ENCODE measurements around the gene EIF4E.
"Not testable (repeated sequence)": the region's sequence is repeated elsewhere in the genome, so short reads cannot be mapped to it uniquely, and the experiment has no call there.

EIF4E gene

DNA sequence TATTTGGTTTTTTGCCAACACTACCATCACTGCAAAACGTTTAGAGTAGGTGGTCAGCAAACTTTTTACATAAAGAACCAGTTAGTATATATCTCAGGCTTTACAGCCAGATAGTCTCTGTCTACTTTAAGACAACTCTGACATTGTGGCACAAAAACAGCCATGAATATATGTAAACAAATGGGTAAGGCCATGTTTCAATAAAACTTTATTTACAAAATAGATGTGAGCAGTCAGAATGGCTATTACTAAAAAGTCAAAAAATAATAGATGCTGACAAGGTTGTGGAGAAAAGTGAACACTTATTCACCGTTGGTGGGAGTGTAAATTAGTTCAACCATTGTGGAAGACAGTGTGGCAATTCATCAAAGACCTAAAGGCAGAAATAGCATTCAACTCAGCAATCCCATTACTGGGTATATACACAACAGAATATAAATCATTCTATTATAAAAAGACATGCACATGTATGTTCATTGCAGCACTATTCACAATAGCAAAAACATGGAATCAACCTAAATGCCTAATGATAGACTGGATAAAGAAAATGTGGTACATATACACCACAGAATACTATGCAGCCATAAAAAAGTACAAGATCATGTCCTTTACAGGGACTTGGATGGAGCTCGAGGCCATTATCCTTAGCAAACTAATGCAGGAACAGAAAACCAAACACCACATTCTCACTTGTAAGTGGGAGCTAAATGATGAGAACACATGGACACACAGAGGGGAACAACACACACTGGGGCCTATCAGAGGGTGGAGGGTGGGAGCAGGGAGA lies 56.6 kb downstream of the EIF4E start:
- not testable (repeated sequence) for DNase-seq

DNA sequence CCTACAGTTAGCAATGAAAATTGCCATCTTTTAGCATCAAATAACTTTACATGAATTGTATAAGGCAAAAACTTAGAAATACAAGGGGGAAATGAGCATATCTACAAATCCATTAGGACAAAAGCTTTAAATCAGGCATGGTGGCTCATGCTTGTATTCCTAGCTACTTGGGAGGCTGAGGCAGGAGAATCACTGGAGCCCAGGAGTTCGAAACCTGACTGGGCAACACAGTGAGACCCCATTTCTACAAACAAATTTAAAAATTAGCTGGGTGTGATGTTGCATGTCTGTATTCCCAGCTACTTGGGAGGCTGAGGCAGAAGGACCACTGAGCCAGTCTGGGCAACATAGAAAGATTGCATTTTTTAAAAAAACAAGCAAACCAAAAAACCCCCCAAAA lies 61.3 kb downstream of the EIF4E start:
- no peak for DNase-seq

DNA sequence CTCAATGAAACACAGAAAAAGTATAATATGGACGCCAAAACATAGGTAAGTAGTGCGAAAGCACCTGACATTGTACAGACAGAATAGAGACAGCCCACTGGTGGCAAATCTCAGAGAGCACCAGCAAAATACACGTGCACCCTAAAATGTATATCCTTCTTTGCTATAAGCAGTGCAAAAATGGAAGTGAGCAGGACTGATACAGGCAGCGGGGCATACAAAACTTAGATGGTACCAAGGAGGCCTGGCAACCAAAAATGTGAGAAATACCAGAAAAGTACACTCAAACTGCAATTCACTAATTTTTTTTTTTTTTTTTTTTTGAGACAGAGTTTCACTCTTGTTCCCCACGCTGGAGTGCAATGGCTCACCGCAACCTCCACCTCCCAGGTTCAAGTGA lies 63.9 kb downstream of the EIF4E start:
- DNase-seq: no peak

DNA sequence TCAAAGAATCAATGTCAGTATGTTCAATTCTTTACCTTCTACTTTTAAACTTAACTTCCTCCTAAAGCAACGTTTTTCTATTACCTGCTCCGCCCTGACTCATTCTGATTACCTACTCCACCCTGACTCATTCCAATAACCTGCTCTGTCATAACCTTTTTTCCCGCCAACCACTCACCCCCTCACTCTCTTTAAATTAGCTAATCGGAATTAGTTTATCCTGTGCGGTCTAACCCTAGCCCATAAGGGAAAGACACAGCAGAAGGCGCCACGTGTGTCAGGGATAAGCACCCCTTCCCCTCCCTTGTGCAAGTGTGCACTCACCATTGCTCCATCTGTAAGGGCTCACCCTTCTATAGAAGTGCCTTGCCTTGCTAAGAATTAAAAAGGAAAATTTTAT lies 64.4 kb downstream of the EIF4E start:
- no peak for DNase-seq

DNA sequence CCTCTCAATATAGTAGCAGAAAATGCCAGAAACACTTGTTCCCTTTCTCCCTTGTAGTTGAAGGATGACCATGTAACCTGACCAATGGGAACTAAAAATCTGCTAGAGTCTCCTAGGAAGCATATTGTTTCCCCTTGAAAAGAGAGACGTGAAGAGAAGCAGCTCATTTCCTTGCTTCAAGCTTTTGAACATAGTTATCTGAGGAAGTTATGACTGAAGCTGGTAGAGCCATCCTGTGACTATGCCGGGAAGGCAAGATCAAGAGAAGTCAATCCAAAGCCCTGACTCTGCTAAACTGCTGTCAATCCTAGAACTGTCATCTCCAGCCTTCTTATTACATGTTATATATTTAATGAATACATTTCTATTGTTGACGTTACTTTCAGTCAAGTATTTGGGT lies 66.6 kb downstream of the EIF4E start:
- no peak for DNase-seq

DNA sequence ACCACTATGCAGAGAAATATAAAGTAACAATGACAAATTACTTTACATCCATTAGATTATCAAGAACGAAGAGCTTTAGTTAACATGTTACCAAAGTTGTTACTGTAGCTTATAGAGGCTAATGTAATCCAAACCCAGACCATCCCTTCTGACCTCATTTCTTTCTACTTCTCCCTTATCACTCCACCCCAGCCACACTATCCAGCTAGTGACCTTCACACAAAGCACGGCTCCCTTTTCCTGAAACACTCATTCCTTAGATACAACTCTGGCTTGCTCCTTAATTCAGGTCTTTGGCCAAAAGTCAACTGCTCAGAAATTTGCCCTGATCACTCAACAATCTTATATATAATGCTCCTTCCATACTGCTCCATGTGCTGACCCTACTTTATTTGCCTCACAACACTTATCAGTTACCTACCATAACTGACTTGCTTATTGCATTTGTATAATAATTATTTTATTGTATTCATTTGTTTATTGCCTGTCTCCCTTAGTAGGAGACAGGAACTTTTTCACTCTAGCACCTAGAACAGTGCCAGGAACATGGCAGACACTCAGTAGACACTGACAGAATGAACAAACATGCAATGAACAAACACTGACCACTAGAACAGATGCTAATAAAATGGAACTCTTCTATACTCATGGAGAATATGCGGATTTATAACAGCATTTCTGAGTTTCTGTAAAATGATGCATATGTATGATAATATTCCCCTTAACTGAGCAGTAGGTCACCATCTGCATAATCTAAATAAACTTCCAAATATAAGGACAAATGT lies 67.6 kb downstream of the EIF4E start:
- no peak for DNase-seq

DNA sequence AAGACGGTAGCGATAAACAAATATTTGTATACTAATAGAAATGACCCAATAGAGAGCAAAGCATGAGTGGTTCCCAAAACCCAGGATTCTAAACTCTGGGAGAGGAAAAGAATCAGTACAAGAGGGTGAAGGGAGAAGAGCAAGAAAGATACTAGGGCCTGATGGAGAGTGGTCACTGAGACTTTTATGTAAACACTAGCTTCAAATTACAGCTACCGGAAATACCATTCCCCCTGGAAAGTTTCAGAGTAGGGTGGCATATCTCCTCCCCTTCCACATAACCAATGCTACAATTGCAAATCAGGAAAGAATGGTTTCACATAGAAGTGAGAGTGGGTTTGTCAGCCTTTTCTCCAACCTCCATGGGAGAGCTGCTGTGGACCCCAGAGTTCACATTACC lies 77.1 kb downstream of the EIF4E start:
- no peak for DNase-seq

DNA sequence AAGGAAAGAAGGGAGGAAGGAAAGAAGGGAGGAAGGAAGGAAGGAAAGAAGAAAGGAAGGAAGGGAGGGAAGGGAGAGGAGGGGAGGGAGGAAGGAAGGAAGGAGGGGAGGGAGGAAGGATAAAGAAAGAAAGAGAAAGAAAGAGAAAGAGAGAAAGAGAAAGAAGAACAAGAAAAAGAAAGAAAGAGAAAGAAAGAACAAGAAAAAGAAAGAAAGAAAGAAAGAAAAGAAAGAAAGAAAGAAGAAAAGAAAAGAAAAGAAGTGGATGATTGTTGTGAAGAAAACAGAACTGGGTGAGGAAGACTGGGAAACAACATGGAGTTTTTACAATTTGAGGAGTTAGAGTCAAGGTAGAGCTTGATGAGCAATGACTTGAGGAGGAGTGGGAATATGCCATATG lies 78.0 kb downstream of the EIF4E start:
- no peak for DNase-seq

DNA sequence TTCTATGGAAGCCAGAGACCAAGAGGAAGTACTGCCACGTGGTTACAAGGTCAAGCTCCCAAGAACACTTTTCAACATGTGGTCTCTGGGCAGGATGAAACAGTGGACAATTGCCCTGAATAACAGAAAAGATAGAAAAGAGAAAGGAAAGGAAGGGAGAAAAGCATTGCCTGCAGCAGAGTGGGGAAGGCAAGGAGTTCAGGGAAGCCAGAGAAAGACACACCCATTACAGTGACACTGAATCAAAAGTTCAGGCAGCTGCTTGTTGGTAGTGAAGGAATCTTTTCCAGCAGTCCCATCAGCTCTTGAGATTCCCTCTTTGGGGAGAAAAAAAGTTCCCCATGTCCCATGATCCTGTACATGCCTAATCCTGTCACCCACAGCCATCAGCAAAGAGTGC lies 80.5 kb downstream of the EIF4E start:
- DNase-seq: no peak

DNA sequence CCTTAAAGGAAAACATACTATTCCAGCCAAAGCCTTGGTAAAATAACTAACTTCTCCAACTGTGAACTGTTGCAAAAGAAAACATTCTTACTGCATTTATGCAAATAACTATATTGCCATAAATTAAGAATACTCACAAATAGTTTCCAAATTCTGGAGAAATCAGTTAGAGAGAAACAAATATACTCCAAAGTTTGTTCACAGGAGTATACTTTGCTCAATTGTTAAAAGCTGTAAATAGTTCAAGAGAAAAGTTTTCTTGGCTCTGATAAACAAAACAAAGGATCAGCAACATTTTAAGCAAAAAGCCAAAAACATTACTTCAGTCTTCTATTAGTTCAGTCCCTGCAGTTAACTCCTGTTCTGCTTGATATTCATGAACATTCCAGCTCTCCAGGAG lies 83.0 kb downstream of the EIF4E start:
- no peak for DNase-seq

DNA sequence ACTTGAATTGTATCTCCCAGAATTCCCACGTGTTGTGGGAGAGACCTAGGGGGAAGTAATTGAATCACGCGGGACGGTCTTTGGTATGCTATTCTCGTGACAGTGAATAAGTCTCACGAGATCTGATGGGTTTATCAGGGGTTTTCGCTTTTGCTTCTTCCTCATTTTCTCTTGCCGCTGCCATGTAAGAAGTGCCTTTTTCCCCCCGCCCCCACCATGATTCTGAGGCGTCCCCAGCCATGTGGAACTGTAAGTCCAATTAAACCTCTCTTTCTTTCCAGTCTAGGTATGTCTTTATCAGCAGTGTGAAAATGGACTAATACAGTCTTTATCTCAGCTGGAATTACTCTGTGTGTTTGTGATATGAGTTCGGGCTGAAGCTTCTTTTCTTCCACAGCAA lies 86.0 kb downstream of the EIF4E start:
- not testable (repeated sequence) for DNase-seq

DNA sequence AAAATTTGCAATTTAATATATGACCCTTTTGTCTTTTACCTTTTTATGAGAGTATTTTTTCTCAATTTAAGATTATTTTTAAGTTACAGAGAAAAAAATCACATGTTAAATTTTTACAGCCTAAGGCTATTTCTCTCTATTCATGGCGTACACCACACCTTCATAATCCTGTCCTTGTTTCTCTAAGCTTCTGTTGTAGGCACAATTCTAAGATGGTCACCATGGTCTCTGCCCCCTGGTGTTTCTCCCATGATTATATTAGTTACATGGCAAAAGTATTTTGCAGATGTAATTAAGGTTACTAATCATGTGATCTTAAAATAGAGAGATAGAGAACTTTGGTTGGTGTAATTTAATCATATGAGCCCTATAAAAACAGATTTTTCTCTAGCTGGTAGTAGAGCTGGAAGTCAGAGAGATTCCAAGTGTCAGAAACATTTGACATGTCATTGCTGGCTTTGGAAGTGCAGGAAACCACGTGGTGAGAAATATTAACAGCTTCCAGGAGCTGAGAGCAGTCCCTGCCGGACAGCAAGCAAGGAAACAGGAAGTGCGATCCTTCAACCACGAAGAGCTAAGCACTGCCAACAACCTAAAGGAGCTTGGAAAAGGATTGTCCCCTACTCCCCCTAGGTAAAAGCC lies 89.8 kb downstream of the EIF4E start:
- DNase-seq: no peak

DNA sequence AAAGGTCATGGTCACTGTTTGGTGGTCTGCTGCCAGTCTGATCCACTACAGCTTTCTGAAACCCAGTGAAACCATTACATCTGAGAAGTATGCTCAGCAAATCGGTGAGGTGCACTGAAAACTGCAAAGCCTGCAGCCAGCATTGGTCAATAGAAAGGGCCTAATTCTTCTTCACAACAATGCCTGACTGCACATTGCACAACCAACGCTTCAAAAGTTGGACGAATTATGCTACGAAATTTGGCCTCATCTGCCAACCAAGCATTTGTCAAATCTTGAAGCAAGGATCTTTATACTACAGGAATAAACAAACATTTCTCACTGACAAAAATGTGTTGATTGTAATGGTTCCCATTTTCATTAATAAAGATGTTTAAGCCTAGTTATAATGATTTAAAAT lies 90.4 kb downstream of the EIF4E start:
- no peak for DNase-seq

DNA sequence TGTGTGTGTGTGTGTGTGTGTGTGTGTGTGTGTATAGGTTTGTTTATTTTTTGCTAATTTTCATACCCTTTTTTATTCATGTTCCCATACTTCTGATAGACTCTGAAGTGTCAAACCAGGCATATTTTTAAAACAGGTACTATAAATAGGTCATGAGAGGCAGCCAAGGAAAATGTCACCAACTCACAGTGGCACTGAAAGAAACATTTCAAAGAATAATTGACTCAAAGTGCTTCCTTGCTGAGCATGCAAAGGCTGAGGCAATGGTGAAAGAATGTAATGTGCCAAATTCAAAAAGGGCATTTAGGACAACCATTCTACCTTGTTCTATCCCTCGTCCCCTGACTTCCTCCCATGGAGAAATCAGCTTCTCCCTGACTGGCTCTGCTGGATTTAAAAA lies 95.5 kb downstream of the EIF4E start:
- no peak for DNase-seq

DNA sequence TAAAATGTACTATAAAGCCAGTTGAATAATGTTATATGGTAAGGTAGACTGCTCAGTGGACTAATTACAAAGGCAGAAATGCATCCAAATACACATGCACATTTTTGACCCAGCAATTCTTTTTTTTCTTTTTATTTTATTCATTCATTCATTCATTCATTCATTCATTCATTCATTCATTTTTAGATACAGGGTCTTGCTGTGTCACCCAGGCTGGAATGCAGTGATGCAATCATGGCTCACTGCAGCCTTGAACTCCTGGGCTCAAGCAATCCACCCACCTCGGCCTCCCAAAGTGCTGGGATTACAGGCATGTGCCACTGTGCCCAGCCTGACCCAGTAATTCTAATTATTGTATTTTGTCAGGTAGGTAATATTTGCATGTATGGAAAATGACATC lies 97.9 kb downstream of the EIF4E start:
- DNase-seq: not testable (repeated sequence)
